Measurements from ENCODE around the gene TULP4. TPM values are rescaled to one million over a fixed set of nuclear protein-coding genes. Genes with fewer than 3 reads are reported as not detected.

TULP4 gene
- total RNA-seq, 6 experiments from 2014 or later: 27.0 to 42.4 (median 32.3) TPM

DNA sequence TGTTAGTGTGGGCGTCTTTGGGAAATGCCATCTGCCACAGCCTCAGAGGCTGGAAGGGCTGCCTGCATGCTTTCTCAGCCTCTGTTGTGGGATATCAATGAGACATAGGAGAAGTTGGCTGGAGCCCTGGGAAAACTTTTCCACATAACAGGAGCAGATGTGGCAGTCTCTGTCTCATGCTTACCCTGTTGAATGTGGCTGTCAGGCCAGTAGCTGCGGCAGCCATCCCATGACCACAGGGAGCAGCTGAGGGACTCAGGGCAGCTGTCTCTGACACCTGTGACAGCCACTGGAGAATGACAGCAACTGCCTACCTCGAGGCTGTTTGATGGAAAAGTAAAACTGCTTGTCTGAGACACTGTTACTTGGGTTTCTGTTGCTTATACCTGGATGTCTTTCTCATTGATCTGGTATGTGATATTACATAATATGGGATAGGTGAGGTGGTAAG is 64.4 kb downstream of the TULP4 start:
- H3K27me3 ChIP-seq: no peaks in the 10 kb centered on the region
- no peaks in the 10 kb centered on the region for H3K4me1 ChIP-seq
- H3K36me3 ChIP-seq: no peaks in the 10 kb centered on the region
- no peaks in the 10 kb centered on the region for H3K9me3 ChIP-seq
- WGBS (ENCODE audit: insufficient coverage, low coverage, low lambda C conversion rate, missing lambda C conversion rate): 82% methylated on average over 3 of the region's 3 CpGs
- intact Hi-C loops (cut with DNase I): no loop called here
- no peak overlapping the region for H3K4me3 ChIP-seq
- no peak for DNase-seq
- no peak for ATAC-seq
- H3K27ac ChIP-seq: no peak overlapping the region
- TF ChIP-seq, protein P1, sequence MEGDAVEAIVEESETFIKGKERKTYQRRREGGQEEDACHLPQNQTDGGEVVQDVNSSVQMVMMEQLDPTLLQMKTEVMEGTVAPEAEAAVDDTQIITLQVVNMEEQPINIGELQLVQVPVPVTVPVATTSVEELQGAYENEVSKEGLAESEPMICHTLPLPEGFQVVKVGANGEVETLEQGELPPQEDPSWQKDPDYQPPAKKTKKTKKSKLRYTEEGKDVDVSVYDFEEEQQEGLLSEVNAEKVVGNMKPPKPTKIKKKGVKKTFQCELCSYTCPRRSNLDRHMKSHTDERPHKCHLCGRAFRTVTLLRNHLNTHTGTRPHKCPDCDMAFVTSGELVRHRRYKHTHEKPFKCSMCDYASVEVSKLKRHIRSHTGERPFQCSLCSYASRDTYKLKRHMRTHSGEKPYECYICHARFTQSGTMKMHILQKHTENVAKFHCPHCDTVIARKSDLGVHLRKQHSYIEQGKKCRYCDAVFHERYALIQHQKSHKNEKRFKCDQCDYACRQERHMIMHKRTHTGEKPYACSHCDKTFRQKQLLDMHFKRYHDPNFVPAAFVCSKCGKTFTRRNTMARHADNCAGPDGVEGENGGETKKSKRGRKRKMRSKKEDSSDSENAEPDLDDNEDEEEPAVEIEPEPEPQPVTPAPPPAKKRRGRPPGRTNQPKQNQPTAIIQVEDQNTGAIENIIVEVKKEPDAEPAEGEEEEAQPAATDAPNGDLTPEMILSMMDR (IDR thresholded peaks at IDR 0.05): no peak
- TF ChIP-seq POLR2A (IDR thresholded peaks at IDR 0.05): no peak

DNA sequence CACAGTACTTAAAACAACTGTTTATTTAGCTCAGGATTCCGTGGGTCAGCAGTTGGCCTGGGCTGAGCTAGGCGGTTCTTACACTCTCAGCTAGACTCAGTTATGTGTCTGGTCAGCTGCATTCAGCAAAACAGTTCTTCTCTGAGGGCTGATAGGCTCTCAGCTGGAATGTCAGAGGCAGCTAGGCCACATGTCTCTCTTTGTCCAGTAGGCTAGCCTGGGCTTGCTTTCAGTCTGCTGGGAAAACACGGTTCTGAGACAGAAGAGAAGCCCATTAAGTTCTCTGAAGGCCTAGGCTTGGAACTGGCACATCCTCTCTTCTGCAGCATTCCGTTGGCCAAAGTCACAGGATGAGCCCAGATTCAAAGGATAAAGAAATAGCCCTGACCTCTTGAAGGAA is 65.6 kb downstream of the TULP4 start:
- ATAC-seq (peak in 1 of 4 donors; percentile 33), DNase-seq (no peak)
- no peak overlapping the region for H3K4me3 ChIP-seq
- no peaks in the 10 kb centered on the region for H3K36me3 ChIP-seq
- no peaks in the 10 kb centered on the region for H3K9me3 ChIP-seq
- 53% methylated on average over 4 of the region's 4 CpGs for WGBS (ENCODE audit: insufficient coverage, low coverage, low lambda C conversion rate, missing lambda C conversion rate)
- no peak overlapping the region for H3K27ac ChIP-seq
- intact Hi-C loops (cut with DNase I): no loop called here
- TF ChIP-seq POLR2A (IDR thresholded peaks at IDR 0.05): no peak
- TF ChIP-seq, protein P1 (IDR thresholded peaks at IDR 0.05): no peak
- no peaks in the 10 kb centered on the region for H3K27me3 ChIP-seq
- no peaks in the 10 kb centered on the region for H3K4me1 ChIP-seq

DNA sequence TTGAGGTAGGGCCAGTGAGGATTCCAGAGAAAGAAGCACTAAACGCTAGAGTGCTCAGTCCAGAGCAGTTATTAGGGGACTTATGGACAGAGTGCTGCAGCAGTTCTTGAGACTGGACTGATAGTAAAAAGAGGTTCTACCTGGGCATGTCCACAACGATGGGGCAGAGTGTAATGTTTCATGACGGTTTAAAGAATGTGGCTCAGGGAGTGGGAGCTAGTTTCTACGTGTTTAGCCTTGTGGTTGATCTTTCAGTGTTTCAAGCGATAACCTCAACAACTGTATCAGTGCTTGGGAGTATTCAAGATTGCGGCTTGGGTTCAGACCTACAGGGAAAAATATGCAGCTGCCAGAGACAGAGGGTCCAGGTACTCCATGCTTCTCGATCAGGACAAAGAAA is 67.1 kb downstream of the TULP4 start:
- no peak for ATAC-seq
- Histone ChIP-seq H3K27me3 (no peaks in the 10 kb centered on the region), H3K4me1 (no peaks in the 10 kb centered on the region), H3K36me3 (no peaks in the 10 kb centered on the region), H3K4me3 (no peak overlapping the region), H3K27ac (no peak overlapping the region), H3K9me3 (no peaks in the 10 kb centered on the region)
- DNase-seq: no peak
- WGBS (ENCODE audit: insufficient coverage, low coverage, low lambda C conversion rate, missing lambda C conversion rate): 91% methylated on average over 4 of the region's 7 CpGs
- intact Hi-C loops (cut with DNase I): no loop called here
- TF ChIP-seq, protein P1 (IDR thresholded peaks at IDR 0.05): no peak
- TF ChIP-seq POLR2A (IDR thresholded peaks at IDR 0.05): no peak

DNA sequence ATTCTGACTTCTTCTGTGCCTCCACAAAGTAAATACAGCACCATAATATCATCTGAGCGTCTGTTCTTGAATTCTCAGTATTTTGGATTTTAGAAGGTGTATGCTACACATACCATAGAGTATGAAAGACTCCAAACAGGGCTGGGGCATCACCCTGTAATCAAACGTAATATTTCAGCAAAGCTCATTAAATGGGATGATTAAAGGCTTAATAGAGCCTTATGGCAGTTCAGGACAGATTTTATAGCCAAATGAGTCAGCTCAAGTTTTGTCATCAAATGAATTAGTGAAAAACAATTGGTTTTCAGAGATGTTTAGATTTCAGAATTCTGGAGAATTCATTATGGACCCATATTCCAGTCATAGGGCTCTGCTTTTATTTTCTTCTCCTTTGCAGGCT is 68.9 kb downstream of the TULP4 start:
- WGBS (ENCODE audit: insufficient coverage, low coverage, low lambda C conversion rate, missing lambda C conversion rate): 86% methylated on average over 2 of the region's 2 CpGs
- Histone ChIP-seq H3K27ac (no peak overlapping the region), H3K27me3 (no peaks in the 10 kb centered on the region), H3K4me3 (no peak overlapping the region), H3K9me3 (no peaks in the 10 kb centered on the region), H3K36me3 (no peaks in the 10 kb centered on the region), H3K4me1 (no peaks in the 10 kb centered on the region)
- no peak for TF ChIP-seq POLR2A (IDR thresholded peaks at IDR 0.05)
- TF ChIP-seq, protein P1 (IDR thresholded peaks at IDR 0.05): no peak
- DNase-seq (no peak), ATAC-seq (no peak)
- intact Hi-C loops (cut with DNase I): no loop called here

DNA sequence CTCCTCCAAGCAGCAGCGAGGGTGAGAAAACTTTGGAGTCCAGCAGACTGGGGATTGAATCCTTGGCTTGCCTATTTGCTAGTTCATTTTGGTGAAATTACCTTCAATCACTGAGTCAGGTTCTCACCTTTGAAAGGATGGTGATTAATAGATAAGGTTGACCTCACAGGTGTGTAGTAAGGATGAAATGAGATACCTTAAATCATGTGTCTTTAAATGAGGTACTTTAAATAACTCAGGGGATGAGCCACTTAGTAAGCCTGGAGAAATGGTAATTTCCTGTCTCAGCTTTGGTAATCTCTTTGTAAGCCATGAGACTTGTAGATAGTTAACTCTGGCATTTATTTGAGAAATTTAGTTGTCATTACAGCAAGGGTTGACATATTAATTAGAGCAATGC is 70.2 kb downstream of the TULP4 start:
- Histone ChIP-seq H3K4me1 (no peaks in the 10 kb centered on the region), H3K9me3 (no peaks in the 10 kb centered on the region), H3K27me3 (no peaks in the 10 kb centered on the region), H3K36me3 (no peaks in the 10 kb centered on the region), H3K27ac (no peak overlapping the region), H3K4me3 (no peak overlapping the region)
- intact Hi-C loops (cut with DNase I): no loop called here
- DNase-seq (no peak), ATAC-seq (no peak)
- TF ChIP-seq, protein P1 (IDR thresholded peaks at IDR 0.05): no peak
- no peak for TF ChIP-seq POLR2A (IDR thresholded peaks at IDR 0.05)
- WGBS (ENCODE audit: insufficient coverage, low coverage, low lambda C conversion rate, missing lambda C conversion rate): no CpG with 5 or more reads among the region's 1 CpG
